GM19025 (cell line): ENCODE data around the gene HSPBAP1.
"Not testable (repeated sequence)": the region's sequence is repeated elsewhere in the genome, so short reads cannot be mapped to it uniquely, and the experiment has no call there.

Source experiments
- ATAC-seq: cut with Tn5 transposase; IDR thresholded peaks from one replicate; pipeline ENCODE4 v1.9.1; 2021; ENCODE audit warnings: mild to moderate bottlenecking, low read depth, moderate library complexity; ENCODE audit not compliant: unreplicated experiment

Gene HSPBAP1

GRCh38 chr3:122786066-122786465 lies 7.6 kb downstream of the HSPBAP1 start:
- ATAC-seq = no peak

- no peak for ATAC-seq
Observed at GRCh38 chr3:122785231-122785630, 8.4 kb downstream of the HSPBAP1 start.

GRCh38 chr3:122784436-122784835 lies 9.2 kb downstream of the HSPBAP1 start:
- no peak for ATAC-seq

GRCh38 chr3:122782804-122783203 lies 10.8 kb downstream of the HSPBAP1 start:
- ATAC-seq = no peak

- ATAC-seq = no peak
Observed at GRCh38 chr3:122777563-122777962, 16.1 kb downstream of the HSPBAP1 start.

- ATAC-seq = no peak
Observed at GRCh38 chr3:122776675-122777468, 16.8 kb downstream of the HSPBAP1 start.

GRCh38 chr3:122774564-122774963 lies 19.1 kb downstream of the HSPBAP1 start:
- no peak for ATAC-seq

GRCh38 chr3:122773944-122774509 lies 19.6 kb downstream of the HSPBAP1 start:
- ATAC-seq = no peak

- ATAC-seq = no peak
Observed at GRCh38 chr3:122772827-122773226, 20.8 kb downstream of the HSPBAP1 start.

- ATAC-seq = no peak
Observed at GRCh38 chr3:122770521-122771202, 23.0 kb downstream of the HSPBAP1 start.

GRCh38 chr3:122767540-122768372 lies 25.9 kb downstream of the HSPBAP1 start:
- ATAC-seq = no peak

- no peak for ATAC-seq
Observed at GRCh38 chr3:122766430-122766829, 27.2 kb downstream of the HSPBAP1 start.

GRCh38 chr3:122760453-122761271 lies 33.0 kb downstream of the HSPBAP1 start:
- ATAC-seq = no peak

GRCh38 chr3:122758877-122759560 lies 34.6 kb downstream of the HSPBAP1 start:
- no peak for ATAC-seq

- no peak for ATAC-seq
Observed at GRCh38 chr3:122755491-122755890, 38.1 kb downstream of the HSPBAP1 start.

GRCh38 chr3:122754929-122755328 lies 38.7 kb downstream of the HSPBAP1 start:
- ATAC-seq = no peak

GRCh38 chr3:122748347-122748746 lies 45.3 kb downstream of the HSPBAP1 start:
- no peak for ATAC-seq

GRCh38 chr3:122747295-122747694 lies 46.3 kb downstream of the HSPBAP1 start:
- not testable (repeated sequence) for ATAC-seq

- ATAC-seq = no peak
Observed at GRCh38 chr3:122745369-122746021, 48.1 kb downstream of the HSPBAP1 start.
